HT-29 (cell line): Measurements from ENCODE around the gene TSPYL4. TPM values are rescaled to one million over a fixed set of nuclear protein-coding genes. Genes with fewer than 3 reads are reported as not detected.

Source experiments
- DNase-seq: peaks from one replicate; pipeline ENCODE4 v3.0.0-alpha.2; 2015; ENCODE audit warnings: low spot score
- total RNA-seq: library from RNA; depleted of rRNA; stranded (reverse); fragments of >200 nt; shearing (Covaris generic); gene quantifications from 2 replicates; pipeline ENCODE4 v1.2.3, GENCODE V29; 2014; rRNA removed

TSPYL4 gene
- total RNA-seq, 1 experiment from 2014 or later = 9.2 TPM

GRCh38 chr6:116229287-116229913, 24.5 kb downstream of the TSPYL4 start:
- DNase-seq = no peak

- DNase-seq = no peak
Observed at GRCh38 chr6:116223355-116223754, 30.5 kb downstream of the TSPYL4 start.

GRCh38 chr6:116221911-116222310, 32.0 kb downstream of the TSPYL4 start:
- no peak for DNase-seq

- no peak for DNase-seq
Observed at GRCh38 chr6:116221067-116221466, 32.8 kb downstream of the TSPYL4 start.

- no peak for DNase-seq
Observed at GRCh38 chr6:116218866-116219265, 35.0 kb downstream of the TSPYL4 start.

GRCh38 chr6:116218172-116218633, 35.7 kb downstream of the TSPYL4 start:
- peak; percentile 24 for DNase-seq

GRCh38 chr6:116217069-116217468, 36.8 kb downstream of the TSPYL4 start:
- DNase-seq = peak; percentile 58

- DNase-seq = no peak
Observed at GRCh38 chr6:116215414-116215813, 38.5 kb downstream of the TSPYL4 start.

- no peak for DNase-seq
Observed at GRCh38 chr6:116214681-116215080, 39.2 kb downstream of the TSPYL4 start.

- DNase-seq = no peak
Observed at GRCh38 chr6:116210750-116211425, 43.0 kb downstream of the TSPYL4 start.

- no peak for DNase-seq
Observed at GRCh38 chr6:116210316-116210715, 43.6 kb downstream of the TSPYL4 start.

GRCh38 chr6:116208056-116208785, 45.7 kb downstream of the TSPYL4 start:
- DNase-seq = no peak

- DNase-seq = no peak
Observed at GRCh38 chr6:116206231-116206903, 47.5 kb downstream of the TSPYL4 start.

- no peak for DNase-seq
Observed at GRCh38 chr6:116205281-116205680, 48.6 kb downstream of the TSPYL4 start.

GRCh38 chr6:116201538-116201937, 52.3 kb downstream of the TSPYL4 start:
- DNase-seq = no peak

- no peak for DNase-seq
Observed at GRCh38 chr6:116200619-116201249, 53.1 kb downstream of the TSPYL4 start.

Other genes starting within 250 kb of the TSPYL4 start
- gene FRK, start 193.2 kb downstream of the TSPYL4 start, total RNA-seq = 2.0 and 2.1 TPM in 2 replicates
- 9.4 and 20.5 TPM in 2 replicates for gene NT5DC1, start 153.2 kb downstream of the TSPYL4 start, total RNA-seq
- not detected in 2 replicates for gene COL10A1, start 127.9 kb downstream of the TSPYL4 start, total RNA-seq
- 62.6 and 63.2 TPM in 2 replicates for gene TSPYL1, start 25.9 kb upstream of the TSPYL4 start, total RNA-seq
- gene DSE, start 116.9 kb upstream of the TSPYL4 start, total RNA-seq = 1.9 and 5.3 TPM in 2 replicates
- gene CALHM6, start 207.3 kb upstream of the TSPYL4 start, total RNA-seq = not detected in 2 replicates